ENCODE data around the gene NAP1L4.

DNA sequence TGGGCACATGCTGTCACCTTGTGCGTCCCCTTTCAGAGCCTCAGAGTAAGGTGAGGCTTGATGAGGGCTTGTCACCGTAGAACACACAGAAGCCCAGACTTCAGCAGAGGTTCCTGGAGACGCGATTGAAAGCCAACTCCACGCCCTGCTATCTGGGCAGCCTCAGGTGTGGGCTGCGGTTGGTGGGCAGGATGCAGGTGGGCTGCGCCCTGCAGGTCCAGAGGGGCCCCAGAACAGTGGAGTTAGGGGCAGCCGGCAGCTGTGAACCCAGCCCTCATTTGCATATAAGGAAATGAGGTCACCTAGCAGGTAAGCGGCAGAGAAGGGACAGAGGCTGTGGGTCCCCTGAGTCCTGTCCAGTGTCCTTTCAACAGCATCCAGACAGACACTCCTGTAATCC lies 78.4 kb downstream of the NAP1L4 start:
- TF ChIP-seq, protein P1, sequence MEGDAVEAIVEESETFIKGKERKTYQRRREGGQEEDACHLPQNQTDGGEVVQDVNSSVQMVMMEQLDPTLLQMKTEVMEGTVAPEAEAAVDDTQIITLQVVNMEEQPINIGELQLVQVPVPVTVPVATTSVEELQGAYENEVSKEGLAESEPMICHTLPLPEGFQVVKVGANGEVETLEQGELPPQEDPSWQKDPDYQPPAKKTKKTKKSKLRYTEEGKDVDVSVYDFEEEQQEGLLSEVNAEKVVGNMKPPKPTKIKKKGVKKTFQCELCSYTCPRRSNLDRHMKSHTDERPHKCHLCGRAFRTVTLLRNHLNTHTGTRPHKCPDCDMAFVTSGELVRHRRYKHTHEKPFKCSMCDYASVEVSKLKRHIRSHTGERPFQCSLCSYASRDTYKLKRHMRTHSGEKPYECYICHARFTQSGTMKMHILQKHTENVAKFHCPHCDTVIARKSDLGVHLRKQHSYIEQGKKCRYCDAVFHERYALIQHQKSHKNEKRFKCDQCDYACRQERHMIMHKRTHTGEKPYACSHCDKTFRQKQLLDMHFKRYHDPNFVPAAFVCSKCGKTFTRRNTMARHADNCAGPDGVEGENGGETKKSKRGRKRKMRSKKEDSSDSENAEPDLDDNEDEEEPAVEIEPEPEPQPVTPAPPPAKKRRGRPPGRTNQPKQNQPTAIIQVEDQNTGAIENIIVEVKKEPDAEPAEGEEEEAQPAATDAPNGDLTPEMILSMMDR (IDR thresholded peaks at IDR 0.05; ENCODE audit: low read length), result no peak
- TF ChIP-seq EZH2 (optimal IDR thresholded peaks at IDR 0.05; ENCODE audit: low read depth, low read length) (no peak), EZH2phosphoT487 (IDR thresholded peaks at IDR 0.05; ENCODE audit: low read length) (no peak)
